HL-60/S4 treated with retinoic acid at 250 ng/mL for 4 days and 3 days (cell line): Measurements from ENCODE around the gene PRDM11.

Experiments
- in situ Hi-C: fragments of 300-500 bp; cut with MboI; formaldehyde crosslinking; loops from 2 replicates; pipeline ENCODE4 v1.7.0; 2022; ENCODE audit warnings: low sequenced_read_pairs

The PRDM11 gene

DNA sequence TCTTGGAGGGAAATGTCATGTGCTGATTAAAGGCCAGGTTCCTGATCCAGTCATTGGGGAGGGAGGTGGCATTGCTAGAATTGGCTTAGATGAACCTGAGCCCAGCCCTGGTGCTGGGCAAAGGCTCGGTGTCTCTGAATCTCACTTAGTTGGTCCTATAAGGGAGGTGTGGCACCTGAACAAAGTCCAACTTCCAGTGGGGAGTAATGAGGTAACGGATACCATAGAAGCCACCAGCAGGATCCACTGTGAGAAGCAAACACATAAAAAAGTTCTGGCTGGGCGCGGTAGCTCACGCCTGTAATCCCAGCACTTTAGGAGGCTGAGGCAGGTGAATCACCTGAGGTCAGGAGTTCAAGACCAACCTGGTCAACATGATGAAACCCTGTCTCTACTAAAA lies 26.6 kb downstream of the PRDM11 start:
- in situ Hi-C loops = no loop called here

DNA sequence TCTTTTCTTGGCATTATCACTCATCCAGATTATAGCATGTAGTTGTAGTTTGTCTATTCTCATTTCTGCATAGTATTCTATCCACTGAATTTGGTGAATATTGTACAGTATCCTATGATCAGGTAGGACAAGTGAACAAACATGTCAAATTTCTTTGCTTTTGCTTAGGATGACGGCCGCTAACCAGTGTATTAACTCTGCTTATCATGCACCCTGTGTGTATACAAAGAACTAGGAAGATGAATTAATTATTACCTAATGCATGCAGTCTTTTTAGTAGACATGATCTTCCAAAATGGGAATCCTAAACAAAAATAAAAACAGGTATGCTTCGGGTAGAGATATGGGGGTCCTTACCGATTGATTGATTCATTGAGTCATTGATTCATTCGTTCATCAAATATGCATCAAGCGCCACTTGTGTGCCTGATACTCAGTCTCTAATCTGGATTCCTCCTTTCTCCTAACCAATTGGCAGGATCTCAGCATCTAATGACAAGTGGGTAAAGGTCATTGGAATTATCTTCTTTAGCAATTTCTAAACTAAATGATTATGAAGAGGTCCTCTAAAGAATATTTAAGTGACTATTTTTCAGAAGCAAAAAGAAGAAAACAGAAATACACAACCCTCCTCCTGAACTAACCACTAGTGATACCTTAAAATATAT lies 27.9 kb downstream of the PRDM11 start:
- in situ Hi-C loops = no loop called here

GRCh38 chr11:45174963-45175362 lies 28.5 kb downstream of the PRDM11 start:
- in situ Hi-C loops = no loop called here

- in situ Hi-C loops = no loop called here
These were observed 30.6 kb downstream of the PRDM11 start for GRCh38 chr11:45176996-45177395.

DNA sequence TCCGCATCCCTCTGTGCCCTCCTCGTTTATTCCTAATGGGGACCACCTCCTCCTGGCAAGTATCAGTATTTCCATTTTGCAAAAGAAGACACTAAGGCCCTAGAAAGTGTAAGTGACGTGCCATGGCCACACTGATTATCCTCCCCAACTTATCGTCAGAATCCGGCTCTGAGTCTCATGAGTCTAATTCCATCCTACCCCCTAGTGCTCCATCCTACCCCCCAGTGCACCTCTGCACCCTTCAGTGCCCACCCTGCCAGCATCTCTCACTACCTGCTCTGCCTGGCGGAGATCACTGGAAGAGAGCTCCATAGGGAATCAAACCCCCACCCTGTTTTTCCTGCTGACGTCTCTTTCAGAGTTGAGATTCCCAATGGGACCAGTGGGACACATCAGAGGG lies 31.8 kb downstream of the PRDM11 start:
- in situ Hi-C loops = no loop called here

DNA sequence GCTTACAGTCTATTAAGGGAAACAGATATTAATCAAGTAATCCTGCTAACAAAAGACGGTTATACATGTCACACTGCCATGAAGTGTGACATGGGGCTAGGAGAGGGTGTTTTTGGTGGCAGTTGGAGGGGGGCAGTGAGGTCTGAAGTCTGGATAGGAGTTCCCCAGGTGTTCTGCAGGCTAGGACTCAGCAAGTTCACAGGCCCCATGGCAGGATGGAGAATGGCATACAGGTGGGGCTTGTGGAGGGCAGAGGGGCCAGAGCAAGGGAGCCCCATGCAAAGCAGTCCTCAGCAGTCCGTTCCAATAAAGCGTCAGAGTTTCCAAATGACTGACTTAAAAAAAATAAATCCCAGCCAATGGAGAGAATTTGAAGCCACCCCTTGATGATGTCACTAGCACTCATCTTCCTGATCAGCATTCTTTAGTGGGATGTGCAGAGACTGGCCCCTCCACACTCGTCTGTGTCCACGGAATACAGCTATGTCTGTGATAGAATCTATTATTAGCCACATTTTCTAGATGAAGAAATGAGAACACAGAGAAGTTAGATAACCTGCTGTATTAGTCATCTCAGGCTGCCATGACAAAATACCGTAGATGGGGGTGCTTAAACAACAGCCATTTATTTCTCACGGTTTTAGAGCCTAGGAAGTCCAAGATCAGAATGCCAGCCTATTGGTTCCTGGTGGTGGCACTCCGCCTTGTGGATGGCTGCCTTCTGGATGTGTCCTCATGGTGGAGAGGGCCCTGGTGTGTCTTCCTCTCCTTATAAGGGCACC lies 32.6 kb downstream of the PRDM11 start:
- in situ Hi-C loops = no loop called here

GRCh38 chr11:45179686-45180178 lies 33.3 kb downstream of the PRDM11 start:
- in situ Hi-C loops = no loop called here

DNA sequence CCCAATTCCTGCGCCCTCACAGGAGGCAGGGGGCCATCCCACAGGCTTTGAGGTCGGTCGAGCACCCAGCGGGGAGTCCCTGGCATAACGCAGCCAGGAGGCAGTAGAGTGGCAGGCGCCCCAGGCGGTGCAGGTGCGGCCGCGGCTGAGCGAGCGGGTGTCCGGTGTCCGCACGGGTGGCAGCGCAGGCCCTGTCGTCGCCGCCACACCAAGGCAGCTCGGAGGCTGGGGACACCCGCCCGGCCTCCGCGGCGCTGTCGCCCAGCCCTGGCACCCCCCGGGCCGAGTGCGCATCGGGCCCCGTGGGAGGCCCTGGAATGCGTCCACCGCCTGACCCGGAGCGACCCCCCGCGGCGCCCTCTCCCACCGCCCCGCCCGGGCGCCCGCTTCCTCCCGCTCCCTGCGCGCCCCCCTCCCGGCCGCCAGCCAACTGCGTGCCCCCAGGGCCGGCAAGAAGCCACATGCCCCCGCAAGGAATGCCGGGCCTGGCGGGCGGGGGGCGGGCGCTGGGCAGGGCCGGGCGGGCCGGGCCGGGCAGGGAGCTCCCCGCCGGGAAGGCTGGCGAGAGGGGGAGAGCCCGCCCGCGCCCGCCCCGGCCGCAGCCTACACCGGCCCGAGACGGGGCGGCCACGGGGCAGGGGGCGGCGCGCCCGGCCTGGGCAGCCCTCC lies 33.9 kb downstream of the PRDM11 start:
- in situ Hi-C loops = no loop called here

- in situ Hi-C loops = no loop called here
These were observed 34.4 kb downstream of the PRDM11 start for GRCh38 chr11:45180848-45181192.

GRCh38 chr11:45181193-45181888 lies 34.9 kb downstream of the PRDM11 start:
- in situ Hi-C loops = no loop called here

GRCh38 chr11:45181889-45182550 lies 35.6 kb downstream of the PRDM11 start:
- in situ Hi-C loops = no loop called here

DNA sequence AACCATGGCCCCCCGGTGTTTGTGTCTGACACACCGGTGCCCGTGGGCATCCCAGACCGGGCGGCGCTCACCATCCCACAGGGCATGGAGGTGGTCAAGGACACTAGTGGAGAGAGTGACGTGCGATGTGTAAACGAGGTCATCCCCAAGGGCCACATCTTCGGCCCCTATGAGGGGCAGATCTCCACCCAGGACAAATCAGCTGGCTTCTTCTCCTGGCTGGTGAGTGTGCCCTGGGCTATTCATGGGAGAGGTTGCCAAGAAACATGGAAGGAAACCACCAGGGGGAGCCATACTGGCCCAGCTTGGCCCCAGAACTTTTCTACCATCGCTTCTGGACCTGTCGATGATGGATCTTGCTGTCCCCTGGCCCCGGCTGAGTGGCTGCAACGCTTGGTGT lies 36.5 kb downstream of the PRDM11 start:
- in situ Hi-C loops = no loop called here

DNA sequence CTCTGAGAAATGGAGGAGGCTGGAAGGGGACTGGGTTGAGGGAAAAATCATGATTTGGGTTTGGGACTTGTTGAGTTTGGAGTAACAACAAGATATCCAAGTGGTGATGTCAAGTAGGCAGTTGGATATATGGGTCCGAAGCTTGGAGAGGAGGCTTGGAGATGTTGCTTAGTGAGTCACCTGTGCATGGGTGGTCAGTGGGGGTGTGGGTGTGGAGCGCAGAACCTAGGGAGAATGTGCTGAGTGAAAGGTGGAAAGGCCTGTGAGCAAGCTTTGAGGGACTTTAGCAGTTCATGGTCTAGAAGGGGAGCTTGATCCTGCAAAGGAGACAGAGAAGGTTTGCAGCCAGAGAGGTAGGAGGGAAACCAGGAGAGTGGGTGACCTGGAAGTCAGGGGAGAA lies 38.2 kb downstream of the PRDM11 start:
- in situ Hi-C loops = no loop called here

DNA sequence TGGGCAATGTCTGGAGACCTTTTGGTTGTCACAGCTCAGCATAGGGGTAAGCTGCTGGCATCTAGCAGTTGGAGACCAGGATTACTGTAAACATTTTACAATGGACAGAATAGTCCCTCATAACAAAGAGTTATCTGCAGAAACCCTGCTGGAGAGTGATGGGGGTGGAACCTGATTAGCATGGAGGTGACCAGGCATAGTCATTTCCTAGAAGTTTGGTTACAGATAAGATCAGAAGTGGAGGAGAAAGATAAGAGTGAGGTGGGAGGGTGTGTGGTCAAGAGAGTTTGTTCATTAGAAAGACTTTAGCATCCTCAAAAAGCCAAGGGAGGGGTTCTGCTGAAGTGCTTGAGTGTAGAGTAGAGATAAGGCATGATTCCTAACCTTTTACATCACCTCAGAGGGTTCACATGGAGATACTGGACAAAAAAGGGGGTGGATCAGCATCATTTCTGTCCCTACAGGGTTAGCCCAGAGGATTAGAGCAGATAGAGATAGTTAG lies 38.8 kb downstream of the PRDM11 start:
- in situ Hi-C loops = no loop called here

- in situ Hi-C loops = no loop called here
These were observed 40.9 kb downstream of the PRDM11 start for GRCh38 chr11:45187375-45187774.

GRCh38 chr11:45188127-45188526 lies 41.7 kb downstream of the PRDM11 start:
- in situ Hi-C loops = no loop called here

DNA sequence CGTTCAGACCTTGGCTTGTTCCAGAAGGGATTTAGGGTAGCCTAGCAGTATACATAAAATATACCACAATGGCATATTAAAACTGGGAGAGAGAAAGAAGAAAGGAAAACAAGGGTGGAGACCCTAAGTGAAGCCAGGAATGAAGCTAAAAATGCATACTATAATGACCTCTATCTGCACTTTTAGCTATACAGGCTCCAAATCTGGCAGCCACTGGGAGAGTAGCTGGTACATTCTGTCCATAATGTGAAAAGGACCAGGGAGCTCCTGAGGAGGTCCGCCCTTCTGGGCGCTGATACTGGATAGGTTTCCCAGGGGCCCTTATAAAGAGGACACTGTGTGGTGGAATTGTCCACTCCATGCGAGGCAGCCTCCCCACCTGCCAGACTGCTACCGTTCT lies 42.8 kb downstream of the PRDM11 start:
- in situ Hi-C loops = no loop called here

DNA sequence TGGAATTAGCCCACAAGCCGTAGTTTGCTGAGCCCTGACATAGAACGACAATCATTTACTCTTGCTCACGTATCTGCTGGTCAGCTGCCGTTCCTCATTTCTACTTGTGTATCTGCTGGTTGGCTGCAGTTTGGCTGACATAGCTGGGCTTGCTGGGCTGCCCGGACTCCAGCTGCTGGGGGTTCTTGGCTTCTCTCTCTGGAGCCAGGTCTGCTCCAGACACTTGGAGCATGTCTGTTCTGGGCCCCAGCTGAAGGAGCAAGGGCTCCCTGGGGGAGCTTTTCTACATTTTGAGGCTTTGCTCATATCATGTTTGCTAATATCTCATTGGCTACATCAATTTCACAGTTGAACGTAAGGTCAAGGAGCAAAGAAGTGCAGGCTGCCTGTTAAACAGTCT lies 47.3 kb downstream of the PRDM11 start:
- in situ Hi-C loops = no loop called here

GRCh38 chr11:45204761-45205160 lies 58.3 kb downstream of the PRDM11 start:
- in situ Hi-C loops = no loop called here

GRCh38 chr11:45205978-45206377 lies 59.5 kb downstream of the PRDM11 start:
- in situ Hi-C loops = no loop called here

DNA sequence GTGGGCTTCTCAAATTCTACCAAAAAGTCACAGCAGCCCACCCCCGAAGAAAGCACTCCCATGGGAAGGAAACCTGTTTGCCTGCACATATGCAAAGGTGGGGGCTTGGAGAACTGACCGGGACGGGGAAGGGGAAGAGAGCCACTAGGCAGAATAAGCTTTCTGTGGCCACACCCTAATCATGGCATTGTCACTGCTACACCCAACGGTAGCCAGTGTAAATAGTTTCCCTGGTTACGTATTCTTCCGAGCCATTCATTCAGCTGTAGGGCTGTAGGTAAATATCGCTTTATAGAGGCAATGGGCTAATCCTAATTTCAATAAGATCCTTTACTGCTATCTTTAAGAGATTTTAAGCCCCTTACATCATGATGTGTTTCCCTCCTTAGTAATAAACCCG lies 61.7 kb downstream of the PRDM11 start:
- in situ Hi-C loops = no loop called here
